SJSA1 (cell line): ENCODE results near the gene TRAPPC2L. TPM values are rescaled to one million over a fixed set of nuclear protein-coding genes. Genes with fewer than 3 reads are reported as not detected.

Source experiments
- DNase-seq, 2 experiments: peaks; one replicate each; pipeline ENCODE4 v3.0.0-alpha.2; 2015 to 2020; ENCODE audit warnings: low spot score in 2 of 2, low read depth in 1 of 2
- H3K27ac ChIP-seq: fragments of 250-450 bp; sonication (Bioruptor Pico); 2 replicates; pipeline ENCODE4 v1.5.1; 2020; ENCODE audit warnings: mild to moderate bottlenecking, moderate library complexity
- H3K27me3 ChIP-seq: fragments of 250-450 bp; sonication (Bioruptor Pico); replicated peaks from 2 replicates; pipeline ENCODE4 v1.5.1; 2020; ENCODE audit warnings: mild to moderate bottlenecking, moderate library complexity
- H3K36me3 ChIP-seq: fragments of 250-450 bp; sonication (Bioruptor Pico); 2 replicates; pipeline ENCODE4 v1.5.1; 2020; ENCODE audit warnings: mild to moderate bottlenecking
- H3K4me1 ChIP-seq: fragments of 250-450 bp; sonication (Bioruptor Pico); replicated peaks from 2 replicates; pipeline ENCODE4 v1.6.1; 2021; ENCODE audit warnings: mild to moderate bottlenecking
- H3K4me3 ChIP-seq: fragments of 250-450 bp; sonication (Bioruptor Pico); 2 replicates; pipeline ENCODE4 v1.5.1; 2020; ENCODE audit warnings: mild to moderate bottlenecking
- H3K9me3 ChIP-seq: fragments of 250-450 bp; sonication (Bioruptor Pico); replicated peaks from 2 replicates; pipeline ENCODE4 v1.5.1; 2020; ENCODE audit warnings: mild to moderate bottlenecking
- total RNA-seq: library from RNA; depleted of rRNA; stranded (reverse); fragments of >200 nt; shearing (Covaris generic); gene quantifications from 2 replicates; pipeline ENCODE4 v1.2.3, GENCODE V29; 2014

The TRAPPC2L gene
- total RNA-seq, 1 experiment from 2014 or later = 27.5 TPM

DNA sequence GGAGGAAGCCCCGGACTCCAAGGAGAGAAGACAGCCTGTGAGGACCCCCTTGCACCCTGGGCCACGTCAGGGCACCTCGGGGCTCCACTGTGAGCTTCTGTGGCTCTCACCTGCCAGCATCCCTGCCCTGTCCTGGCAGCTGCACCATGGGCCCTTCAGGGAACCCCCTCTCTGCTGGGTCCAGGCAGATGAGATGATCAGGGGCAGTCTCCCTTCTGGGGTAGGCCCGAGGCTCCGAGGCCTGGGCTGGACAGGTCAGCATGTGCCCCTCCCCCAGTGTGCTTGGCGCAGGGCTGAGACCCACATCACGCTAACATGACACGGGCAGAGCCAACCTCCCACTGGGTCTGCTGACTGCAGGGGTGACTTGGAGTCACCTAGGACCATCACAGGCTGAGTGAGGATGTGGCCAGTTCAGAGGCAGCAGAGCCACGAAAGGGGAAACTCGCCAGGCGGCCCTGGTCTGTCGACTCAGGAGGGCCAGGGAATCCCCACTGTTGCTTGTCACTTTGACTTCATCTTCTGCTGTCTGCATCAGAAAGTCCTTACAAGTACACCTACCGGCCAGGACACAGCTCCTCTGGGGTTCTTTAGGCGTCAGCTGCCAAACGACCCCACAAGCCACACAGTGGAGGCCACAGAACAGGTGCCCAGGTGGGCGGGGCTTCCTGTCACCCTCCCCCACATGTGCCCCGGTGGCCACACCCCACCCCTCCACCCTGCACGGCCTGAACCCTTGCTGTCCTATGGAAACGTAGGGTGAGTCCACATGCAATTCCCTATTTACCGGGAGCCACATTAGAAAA lies 2.4 kb upstream of the TRAPPC2L start:
- no peaks in the 10 kb centered on the region for H3K9me3 ChIP-seq
- peaks cover 31% of the 10 kb centered on the region for H3K36me3 ChIP-seq
- no peak overlapping the region for H3K27ac ChIP-seq
- no peak overlapping the region for H3K4me3 ChIP-seq
- H3K27me3 ChIP-seq = no peaks in the 10 kb centered on the region
- peaks cover 30% of the 10 kb centered on the region for H3K4me1 ChIP-seq
- no peak for DNase-seq

- no peaks in the 10 kb centered on the region for H3K27me3 ChIP-seq
- peaks cover 32% of the 10 kb centered on the region for H3K36me3 ChIP-seq
- no peak overlapping the region for H3K27ac ChIP-seq
- H3K9me3 ChIP-seq = no peaks in the 10 kb centered on the region
- no peak overlapping the region for H3K4me3 ChIP-seq
- no peak for DNase-seq
- peaks cover 30% of the 10 kb centered on the region for H3K4me1 ChIP-seq
Observed at GRCh38 chr16:88855176-88855575, 1.8 kb upstream of the TRAPPC2L start.

DNA sequence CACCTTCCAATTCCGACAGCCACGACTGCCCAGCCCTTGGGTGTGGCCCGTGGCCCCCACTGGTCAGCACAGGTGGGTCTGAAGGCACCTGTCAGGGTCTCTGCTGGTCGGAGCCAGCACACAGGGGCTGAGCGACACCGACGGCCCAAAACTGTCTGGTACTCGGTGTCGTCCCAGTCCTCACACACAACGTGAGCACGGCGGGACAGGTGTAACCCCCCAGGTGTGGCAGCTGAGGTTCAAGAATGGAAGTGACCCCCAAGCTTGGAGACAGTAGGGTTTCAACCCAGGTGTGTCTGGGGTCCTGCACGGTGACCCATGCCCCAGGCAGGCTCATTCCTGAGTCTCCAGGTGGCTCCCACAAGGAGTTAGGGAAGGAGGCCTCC lies 1.2 kb upstream of the TRAPPC2L start:
- no peak for DNase-seq
- Histone ChIP-seq H3K9me3 (no peaks in the 10 kb centered on the region), H3K27me3 (no peaks in the 10 kb centered on the region), H3K4me1 (peaks cover 30% of the 10 kb centered on the region), H3K27ac (no peak overlapping the region), H3K36me3 (peaks cover 37% of the 10 kb centered on the region), H3K4me3 (peak overlapping the region; percentile 80)

DNA sequence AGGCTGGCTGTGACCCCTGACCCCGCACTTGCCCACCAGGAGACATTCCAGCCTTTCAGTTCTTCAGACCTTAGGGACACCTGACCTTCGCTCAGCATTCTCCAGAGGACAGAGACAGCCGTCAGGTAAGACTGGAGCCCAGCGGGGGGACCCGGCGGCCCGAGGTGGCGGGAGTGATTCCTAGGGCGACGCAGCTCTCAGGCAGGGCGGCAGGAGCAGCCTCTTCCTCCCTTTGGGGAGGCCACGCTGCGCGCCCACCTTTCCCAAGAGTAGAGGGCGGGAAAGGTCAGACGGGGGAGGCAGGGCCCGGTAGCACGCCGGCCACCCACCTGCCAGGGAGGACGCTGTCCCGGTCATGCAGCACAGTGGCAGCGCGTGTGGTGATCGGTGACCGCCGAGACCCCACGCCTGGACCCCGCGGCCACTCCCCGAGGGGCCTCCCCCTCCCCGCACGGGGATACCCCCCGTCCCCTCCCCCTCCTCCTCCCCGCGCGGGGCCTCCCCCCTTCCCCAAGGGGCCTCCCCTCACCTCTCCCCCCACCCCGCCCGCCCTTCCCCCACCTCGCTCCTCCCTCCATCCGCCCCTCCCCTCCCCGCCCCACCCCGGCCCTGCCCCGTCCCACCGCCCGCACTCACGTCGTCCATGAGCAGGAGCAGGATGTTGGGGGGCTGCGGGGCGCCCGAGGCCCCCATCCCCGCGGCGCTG lies 652 bp upstream of the TRAPPC2L start:
- Histone ChIP-seq H3K27ac (no peak overlapping the region), H3K27me3 (no peaks in the 10 kb centered on the region)
- no peak for DNase-seq

DNA sequence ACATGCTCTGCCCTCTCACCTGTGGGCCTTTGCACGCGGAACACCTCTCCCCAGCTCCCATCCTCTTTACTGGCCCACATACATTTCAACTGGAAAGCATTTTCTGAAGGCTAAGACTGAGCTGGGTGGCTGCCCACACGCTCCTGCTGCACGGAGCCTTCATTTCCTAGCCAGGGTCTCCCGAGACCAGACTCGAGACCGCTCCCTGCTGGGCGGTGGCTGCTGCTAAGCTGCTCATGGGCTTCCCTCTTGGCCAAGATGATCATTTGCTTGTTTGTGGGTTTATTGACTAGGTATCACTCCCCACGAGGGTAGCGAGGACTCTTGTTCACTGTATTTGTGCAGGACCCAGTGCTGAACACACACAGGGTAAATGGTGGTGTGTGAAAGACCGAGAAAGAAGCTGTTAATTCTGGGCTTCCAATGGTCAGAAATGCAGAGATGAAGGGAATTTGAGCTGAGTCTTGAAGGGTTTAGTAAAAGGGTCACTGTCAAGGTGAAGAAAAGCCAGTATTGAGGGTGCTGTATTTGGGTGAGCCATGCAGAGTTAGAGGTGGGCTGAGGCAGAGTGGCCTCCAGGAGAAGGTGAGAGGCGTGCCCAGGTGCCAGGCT lies 907 bp downstream of the TRAPPC2L start:
- Histone ChIP-seq H3K4me3 (peak overlapping the region; percentile 80), H3K9me3 (no peaks in the 10 kb centered on the region), H3K27me3 (no peaks in the 10 kb centered on the region), H3K36me3 (peaks cover 35% of the 10 kb centered on the region), H3K4me1 (peaks cover 26% of the 10 kb centered on the region), H3K27ac (no peak overlapping the region)
- DNase-seq = peak in 1 of 2 experiments; percentile 82

More for the DNA sequence above, 652 bp upstream of the TRAPPC2L start:
- Histone ChIP-seq H3K4me1 (peaks cover 30% of the 10 kb centered on the region), H3K4me3 (peak overlapping the region; percentile 80), H3K9me3 (no peaks in the 10 kb centered on the region), H3K36me3 (peaks cover 39% of the 10 kb centered on the region)

DNA sequence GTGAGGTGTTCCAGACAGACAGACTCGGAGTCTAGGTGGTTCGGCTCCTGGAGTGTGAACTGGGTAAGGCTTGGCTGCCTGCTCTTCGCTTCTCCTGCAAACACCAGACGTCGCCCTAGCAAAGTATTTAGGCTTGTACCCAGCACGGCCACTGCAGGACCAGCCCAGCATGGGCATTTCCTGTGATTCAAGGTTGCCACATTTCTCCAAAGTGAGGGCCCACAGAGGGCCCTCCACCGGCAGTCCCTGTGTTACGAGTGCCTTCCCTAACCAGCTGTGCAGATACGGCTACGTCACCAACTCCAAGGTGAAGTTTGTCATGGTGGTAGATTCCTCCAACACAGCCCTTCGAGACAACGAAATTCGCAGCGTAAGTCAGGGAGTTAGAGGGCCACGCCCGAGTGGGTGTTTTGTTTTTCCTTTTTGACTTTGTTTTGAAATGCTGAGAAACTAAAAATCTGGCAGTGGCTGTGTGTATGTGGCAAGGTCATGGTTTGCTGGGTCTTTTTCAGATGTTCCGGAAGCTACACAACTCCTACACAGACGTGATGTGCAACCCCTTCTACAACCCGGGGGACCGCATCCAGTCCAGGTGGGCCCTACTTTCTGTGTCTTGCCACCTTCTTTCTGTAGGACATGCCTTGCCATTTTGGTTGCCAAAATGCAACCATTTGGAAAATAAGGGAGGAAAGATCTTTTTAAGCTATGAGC lies 2.6 kb downstream of the TRAPPC2L start:
- no peak overlapping the region for H3K27ac ChIP-seq
- no peak for DNase-seq
- H3K4me1 ChIP-seq = peaks cover 13% of the 10 kb centered on the region
- H3K4me3 ChIP-seq = no peak overlapping the region
- H3K9me3 ChIP-seq = no peaks in the 10 kb centered on the region
- H3K36me3 ChIP-seq = peaks cover 32% of the 10 kb centered on the region
- H3K27me3 ChIP-seq = no peaks in the 10 kb centered on the region

DNA sequence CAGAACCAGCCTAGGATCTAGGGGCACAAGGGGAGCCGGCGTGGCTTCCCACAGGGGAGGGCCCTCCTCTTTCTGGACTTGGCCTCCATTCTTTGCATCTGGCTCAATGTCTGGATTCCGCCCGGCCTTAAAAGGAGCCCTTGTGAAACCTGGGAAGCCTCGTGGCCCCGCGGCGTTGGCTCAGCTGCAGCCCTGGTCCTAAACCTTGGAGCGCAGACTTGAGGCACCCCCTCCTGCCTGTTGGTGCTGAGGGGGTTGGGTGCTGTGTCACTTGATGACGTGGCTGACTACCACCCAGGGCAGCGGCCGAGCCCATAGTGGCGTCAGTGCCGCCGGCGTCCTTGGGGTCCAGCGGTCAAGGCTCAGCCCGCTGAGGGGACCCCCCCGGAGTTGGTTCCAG lies 4.4 kb downstream of the TRAPPC2L start:
- DNase-seq = no peak
- H3K27ac ChIP-seq = no peak overlapping the region
- H3K36me3 ChIP-seq = peaks cover 31% of the 10 kb centered on the region
- no peaks in the 10 kb centered on the region for H3K9me3 ChIP-seq
- H3K4me1 ChIP-seq = peaks cover 7% of the 10 kb centered on the region
- no peaks in the 10 kb centered on the region for H3K27me3 ChIP-seq
- no peak overlapping the region for H3K4me3 ChIP-seq

DNA sequence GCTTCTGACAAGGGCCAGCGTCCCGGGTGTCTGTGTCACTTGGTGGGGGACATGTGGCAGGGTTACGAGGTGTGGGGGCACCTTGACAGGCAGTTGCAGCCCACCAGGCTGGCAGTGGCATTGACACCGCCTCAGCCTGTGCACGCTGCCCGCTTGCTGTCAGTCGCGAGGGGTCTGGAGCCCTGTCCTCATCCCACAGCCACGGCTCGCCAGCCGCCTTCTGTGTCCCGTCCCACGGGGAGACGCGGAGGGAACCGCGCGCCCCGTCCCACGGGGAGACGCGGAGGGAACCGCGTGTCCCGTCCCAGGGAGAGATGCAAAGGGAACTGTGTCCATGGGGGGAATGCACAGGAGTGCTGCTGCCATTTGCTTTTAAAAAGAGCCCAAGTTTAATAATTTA lies 6.0 kb downstream of the TRAPPC2L start:
- no peak overlapping the region for H3K4me3 ChIP-seq
- no peak for DNase-seq
- peaks cover 27% of the 10 kb centered on the region for H3K36me3 ChIP-seq
- H3K27ac ChIP-seq = no peak overlapping the region
- peaks cover 2% of the 10 kb centered on the region for H3K4me1 ChIP-seq
- no peaks in the 10 kb centered on the region for H3K9me3 ChIP-seq
- no peaks in the 10 kb centered on the region for H3K27me3 ChIP-seq

GRCh38 chr16:88863426-88863825 lies 6.5 kb downstream of the TRAPPC2L start:
- Histone ChIP-seq H3K36me3 (peaks cover 25% of the 10 kb centered on the region), H3K9me3 (no peaks in the 10 kb centered on the region), H3K27ac (no peak overlapping the region), H3K4me1 (no peaks in the 10 kb centered on the region), H3K4me3 (no peak overlapping the region), H3K27me3 (peaks cover 3% of the 10 kb centered on the region; the same call in 1 of the 2 replicates)
- DNase-seq = no peak

GRCh38 chr16:88864099-88864498 lies 7.2 kb downstream of the TRAPPC2L start:
- H3K36me3 ChIP-seq = peaks cover 19% of the 10 kb centered on the region
- no peak overlapping the region for H3K27ac ChIP-seq
- peaks cover 8% of the 10 kb centered on the region; the same call in 1 of the 2 replicates for H3K27me3 ChIP-seq
- no peak overlapping the region for H3K4me3 ChIP-seq
- no peaks in the 10 kb centered on the region for H3K9me3 ChIP-seq
- H3K4me1 ChIP-seq = no peaks in the 10 kb centered on the region
- DNase-seq = no peak

DNA sequence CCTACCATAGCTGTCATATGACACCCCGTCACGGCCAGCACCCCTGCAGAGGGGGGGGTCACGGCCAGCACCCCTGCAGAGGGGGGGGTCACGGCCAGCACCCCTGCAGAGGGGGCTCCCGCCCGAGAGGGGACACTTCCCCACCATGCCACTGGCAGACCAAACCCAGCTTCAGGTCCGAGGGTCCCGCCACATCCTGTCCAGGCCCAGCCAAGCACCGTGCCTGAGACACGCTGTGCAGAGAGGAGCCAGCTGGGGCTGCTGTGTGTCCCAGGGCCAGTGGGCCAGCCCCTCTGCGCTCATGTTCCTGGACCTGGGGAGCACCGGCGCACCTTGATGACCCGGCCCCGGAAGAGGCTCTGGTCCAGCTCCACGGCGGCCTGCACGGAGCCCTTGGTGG lies 7.6 kb downstream of the TRAPPC2L start:
- Histone ChIP-seq H3K4me3 (no peak overlapping the region), H3K4me1 (no peaks in the 10 kb centered on the region), H3K27me3 (peaks cover 12% of the 10 kb centered on the region), H3K27ac (no peak overlapping the region), H3K36me3 (peaks cover 14% of the 10 kb centered on the region), H3K9me3 (no peaks in the 10 kb centered on the region)
- DNase-seq = no peak

DNA sequence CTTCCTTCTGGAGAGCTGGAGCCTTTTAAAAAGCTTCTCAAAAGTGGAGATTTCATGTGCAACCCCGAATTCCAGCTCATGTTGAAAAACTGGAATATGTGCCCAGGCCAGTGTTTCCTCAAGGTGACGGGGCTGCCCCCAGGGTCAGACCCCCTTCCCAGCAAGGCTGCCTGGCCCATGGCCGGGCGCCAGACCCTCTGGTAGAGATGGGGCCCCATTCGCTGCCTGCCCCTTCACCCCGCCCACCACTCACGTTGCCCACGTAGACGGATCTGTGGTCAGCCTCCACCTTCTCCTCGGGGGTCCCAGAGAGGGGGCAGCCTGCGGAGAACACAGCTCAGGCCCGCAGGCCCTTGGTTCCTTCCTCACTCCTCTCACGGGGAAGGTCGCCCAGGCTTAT lies 8.4 kb downstream of the TRAPPC2L start:
- Histone ChIP-seq H3K4me3 (no peak overlapping the region), H3K4me1 (no peaks in the 10 kb centered on the region), H3K27me3 (peaks cover 20% of the 10 kb centered on the region), H3K36me3 (peaks cover 8% of the 10 kb centered on the region; the same call in 1 of the 2 replicates), H3K9me3 (no peaks in the 10 kb centered on the region), H3K27ac (no peak overlapping the region)
- no peak for DNase-seq

DNA sequence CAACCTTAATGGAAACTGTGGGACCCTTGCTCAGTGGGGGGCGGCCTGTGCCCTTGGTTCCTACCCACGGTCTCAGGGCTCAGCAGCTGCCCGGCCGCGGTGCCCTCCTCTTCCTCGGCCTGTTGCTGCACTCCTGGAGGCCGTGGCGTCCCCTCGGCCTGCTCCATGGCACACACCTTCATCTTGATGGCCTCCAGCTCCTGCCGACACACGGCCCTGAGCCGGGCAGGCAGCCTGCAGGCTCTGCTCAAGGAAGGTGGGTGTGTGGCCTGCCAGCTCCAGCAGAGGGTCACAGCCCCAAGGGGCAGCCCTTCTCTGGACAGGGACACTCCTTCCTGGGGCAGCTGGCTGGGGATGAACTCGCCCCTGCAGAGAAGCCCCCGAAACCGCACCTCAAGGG lies 8.8 kb downstream of the TRAPPC2L start:
- Histone ChIP-seq H3K27ac (no peak overlapping the region), H3K4me1 (no peaks in the 10 kb centered on the region), H3K36me3 (peaks cover 4% of the 10 kb centered on the region; the same call in 1 of the 2 replicates), H3K9me3 (no peaks in the 10 kb centered on the region), H3K4me3 (no peak overlapping the region), H3K27me3 (peaks cover 24% of the 10 kb centered on the region)
- no peak for DNase-seq
